Fibroblast of skin of abdomen (primary cell): ENCODE measurements around the gene GRM4.
"Not testable (repeated sequence)": the region's sequence is repeated elsewhere in the genome, so short reads cannot be mapped to it uniquely, and the experiment has no call there.

Source experiments
- DNase-seq: peaks from one replicate; pipeline ENCODE4 v3.0.0-alpha.2; 2013

The GRM4 gene

DNA sequence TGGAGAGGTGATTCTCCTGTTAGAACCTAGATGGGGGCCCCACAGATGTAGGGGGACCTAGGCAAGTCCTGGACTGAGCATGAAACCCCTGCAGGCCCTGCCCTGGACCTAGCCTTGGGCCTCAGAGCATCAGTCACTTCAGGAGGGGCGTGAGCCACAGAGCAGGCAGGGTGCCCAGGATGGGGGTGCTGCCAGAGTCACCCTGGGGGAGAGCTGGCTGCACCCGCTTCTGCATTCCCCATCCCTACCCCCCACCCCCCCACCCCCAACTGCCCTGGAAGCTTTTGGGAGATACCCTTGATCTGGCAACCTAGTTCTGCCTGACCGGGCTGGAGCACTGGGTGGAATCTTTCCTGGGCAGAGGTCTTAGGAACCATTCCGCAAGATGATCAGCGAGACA is 125.6 kb downstream of the GRM4 start:
- no peak for DNase-seq

GRCh38 chr6:34018961-34019606 is 126.8 kb downstream of the GRM4 start:
- no peak for DNase-seq

DNA sequence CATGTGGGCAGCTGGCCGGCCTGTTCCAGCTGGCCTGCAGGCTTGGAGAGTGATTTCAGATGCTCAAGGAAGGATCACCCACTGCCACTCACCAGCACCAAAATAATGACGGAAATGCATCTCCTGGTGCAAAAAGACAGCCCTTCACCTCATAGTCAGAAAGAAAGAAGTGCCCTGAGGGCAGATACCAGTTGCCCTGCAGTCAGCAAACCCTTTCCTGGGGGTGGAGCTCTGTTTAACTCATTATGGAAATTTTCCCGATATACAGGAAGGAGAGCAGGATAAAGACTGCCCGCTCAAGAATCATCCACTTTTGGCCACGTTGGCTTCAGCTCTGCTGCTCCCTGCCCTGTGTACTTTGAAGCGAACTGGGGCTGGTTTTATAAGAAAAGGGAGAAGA is 127.9 kb downstream of the GRM4 start:
- no peak for DNase-seq

DNA sequence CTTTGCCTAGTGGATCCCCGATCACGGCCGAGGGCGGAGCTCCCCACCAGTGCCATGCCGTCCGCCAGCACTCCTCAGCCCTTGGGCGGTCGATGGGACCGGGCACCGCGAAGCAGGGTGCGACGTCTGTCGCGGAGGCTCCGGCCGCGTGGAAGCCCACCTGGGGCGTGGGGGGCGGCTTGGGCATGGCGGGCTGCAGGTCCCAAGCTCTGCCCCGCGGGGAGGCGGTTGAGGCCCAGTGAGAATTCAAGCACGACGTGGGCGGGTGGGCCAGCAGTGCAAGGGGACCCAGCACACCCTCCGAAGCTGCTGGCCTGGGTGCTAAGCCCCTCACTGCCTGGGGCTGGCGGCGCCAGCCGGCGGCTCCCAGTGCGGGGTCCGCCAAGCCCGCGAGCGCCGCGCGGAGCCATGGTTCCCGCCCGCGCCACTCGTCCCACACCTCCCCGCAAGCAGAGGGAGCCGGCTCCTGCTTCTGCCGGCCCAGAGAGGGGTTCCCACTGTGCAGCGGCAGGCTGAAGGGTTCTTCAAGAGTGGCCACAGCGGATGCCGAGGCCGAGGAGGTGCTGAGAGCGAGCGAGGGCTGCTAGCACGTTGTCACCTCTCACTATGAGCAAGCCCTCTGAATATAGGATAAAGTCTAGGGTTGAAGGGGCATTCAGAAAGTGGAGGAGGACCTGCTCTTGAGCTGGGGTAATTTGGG is 128.6 kb downstream of the GRM4 start:
- DNase-seq, result no peak

DNA sequence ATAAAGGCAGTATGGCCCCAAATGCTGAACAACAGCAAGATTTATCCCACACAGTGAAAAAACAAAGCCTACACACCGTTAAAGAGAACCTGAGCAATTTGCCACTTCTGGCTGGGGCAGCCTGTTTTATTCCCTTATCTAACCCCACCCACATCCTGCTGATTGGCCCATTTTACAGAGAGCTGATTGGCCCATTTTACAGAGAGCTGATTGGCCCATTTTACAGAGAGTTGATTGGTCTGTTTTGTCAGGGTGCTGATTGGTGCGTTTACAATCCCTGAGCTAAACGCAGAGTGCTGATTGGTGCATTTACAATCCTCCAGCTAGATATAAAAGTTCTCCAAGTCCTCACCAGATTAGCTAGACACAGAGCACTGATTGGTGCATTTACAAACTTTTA is 129.3 kb downstream of the GRM4 start:
- not testable (repeated sequence) for DNase-seq

DNA sequence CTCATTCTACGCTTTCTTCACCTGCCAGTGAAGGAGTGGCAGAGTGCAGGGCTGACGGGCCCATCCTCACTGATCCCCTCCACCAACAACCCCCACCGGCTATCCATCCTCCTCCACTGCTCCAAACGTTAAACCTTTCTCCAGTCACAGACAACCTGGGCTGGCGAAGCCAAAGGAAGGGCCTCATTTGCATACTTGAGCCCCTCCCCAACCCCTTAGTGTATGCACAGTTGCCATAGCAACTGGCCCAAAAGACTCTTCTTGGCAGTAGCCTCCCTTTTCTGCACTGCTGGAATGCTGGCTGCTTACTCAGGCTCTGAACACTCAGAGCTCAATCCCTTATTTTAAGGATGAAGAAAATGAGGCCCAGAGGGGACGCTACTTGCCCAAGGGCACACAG is 130.3 kb downstream of the GRM4 start:
- no peak for DNase-seq

GRCh38 chr6:34011264-34011663 is 134.6 kb downstream of the GRM4 start:
- DNase-seq, result no peak

DNA sequence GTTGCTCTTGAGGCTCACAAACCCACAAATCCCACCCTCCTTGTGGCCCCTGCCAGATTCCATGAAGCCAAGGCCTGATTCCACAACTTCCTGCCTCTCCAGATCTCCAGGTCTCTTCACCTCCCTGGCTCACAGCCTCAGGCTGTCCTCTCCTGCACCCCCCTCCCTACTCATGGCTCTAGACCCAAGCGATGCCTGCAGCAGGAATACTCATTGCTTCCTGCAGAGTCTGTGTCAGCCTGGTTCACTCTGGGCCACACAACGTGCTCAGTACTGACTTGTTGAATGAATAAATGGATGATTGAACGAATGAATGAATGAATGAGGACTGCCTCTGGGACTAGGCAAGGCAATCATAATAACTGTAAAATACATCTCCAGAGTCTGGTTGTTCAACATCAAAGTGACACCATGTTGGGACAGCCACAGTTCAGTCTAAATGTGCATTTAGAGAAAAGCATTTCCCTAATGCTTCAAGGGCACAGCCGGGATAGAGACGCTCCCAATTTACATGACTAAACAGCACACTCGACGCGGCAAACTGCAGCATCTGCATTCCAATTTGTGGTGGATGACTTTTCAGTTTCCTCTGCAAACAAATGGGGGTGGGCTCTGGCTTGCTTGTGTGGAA is 139.9 kb downstream of the GRM4 start:
- no peak for DNase-seq

- DNase-seq, result no peak
Measured at GRCh38 chr6:34004706-34005105, 141.2 kb downstream of the GRM4 start.

DNA sequence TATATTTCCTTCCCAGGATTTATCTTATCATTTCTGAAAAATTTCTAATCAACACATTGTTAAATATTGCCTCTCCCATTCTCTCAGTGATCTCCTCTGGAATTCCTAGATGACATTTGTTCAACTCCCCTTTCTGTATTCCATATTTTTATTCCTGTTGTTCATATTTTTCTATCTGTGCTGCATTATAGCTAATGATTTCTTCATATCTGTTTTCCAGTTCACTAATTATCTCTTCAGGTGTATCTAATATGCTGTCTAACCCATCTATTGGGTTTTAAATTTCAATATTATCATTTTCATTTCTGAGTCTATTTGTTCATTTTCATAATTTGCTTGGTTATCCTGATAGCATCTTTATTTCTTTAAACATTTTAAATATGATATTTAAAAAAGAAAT is 141.9 kb downstream of the GRM4 start:
- DNase-seq, result no peak

DNA sequence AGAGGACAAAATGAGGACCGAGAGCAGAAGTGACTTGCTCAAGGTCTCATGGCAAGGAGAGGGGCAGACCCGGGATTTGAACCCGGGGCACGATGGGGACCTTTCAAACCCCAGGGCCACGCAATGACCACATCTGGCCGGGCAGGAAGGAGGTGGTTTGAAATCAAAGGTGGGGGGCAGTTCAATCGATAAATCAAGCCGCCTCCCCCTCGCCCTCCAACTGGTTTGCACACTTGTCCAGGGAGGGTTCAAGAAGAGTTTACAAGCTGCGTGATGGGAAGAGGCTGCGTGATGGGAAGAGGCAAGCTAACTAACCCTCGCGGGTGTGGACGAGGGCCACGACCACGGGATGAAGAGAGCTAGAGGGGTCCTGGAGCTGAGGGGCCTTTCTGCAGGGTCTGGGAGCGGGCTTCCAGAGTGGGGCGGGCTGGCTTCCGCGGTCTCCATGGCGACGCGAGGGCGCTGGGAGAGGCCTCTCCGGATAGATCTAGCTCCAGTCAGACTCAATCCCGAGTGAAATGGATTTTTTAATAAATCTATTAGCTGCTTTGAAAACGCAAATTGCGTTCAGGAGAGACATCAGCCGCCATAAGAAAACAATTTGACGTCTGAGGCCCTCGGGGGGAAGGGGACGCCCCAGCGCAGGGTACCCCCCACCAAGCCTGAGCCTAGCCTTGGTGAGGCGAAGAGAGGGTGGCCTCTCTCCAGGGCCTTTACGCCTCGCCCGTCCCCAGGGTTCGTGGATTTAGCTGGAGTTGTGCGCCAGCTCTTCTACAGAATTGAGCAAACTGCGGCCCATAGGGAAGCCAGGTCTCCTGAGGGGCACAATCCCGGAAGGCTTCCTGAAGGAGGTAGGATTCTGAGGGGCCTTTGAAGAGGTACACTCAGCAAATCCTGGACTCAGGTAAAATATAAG is 143.9 kb downstream of the GRM4 start:
- no peak for DNase-seq

GRCh38 chr6:34000281-34000680 is 145.6 kb downstream of the GRM4 start:
- no peak for DNase-seq

- DNase-seq, result no peak
Measured at GRCh38 chr6:33999567-33999966, 146.3 kb downstream of the GRM4 start.

DNA sequence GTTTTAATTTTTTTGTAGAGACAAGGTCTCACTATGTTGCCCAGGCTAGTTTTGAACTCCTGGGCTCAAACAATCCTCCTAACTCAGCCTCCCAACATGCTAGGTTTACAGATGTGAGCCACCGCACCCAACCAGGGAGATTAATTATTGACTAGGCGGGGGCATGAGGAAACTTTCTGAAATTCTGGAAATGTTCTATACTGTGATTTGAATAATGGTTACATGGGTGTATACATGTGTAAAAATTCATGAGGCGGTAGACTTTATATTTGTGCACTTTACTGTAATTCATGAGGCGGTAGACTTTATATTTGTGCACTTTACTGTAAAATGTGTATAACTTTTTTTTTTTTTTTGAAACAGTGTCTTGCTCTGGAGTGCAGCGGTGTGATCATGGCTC is 147.2 kb downstream of the GRM4 start:
- DNase-seq, result no peak

DNA sequence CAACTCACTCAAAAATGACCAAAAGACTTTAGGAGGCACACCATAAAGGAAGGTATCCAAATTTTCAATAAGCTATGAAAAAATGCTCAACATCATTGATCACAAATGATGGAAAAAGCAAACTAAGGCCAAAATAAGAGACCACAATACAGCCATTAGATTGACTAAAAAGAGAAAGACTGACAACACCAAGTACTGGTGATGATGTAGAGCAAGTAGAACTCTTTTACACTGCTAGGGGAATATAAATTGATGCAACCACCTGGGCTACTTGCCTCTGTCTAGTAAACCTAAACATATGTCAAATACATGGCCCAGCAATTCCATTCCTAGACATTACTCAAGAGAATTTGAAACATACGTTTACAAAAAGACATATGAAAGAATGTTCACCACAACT is 148.6 kb downstream of the GRM4 start:
- no peak for DNase-seq

GRCh38 chr6:33996120-33996475 is 149.8 kb downstream of the GRM4 start:
- no peak for DNase-seq

- DNase-seq, result no peak
Measured at GRCh38 chr6:33995309-33996119, 150.4 kb downstream of the GRM4 start.

DNA sequence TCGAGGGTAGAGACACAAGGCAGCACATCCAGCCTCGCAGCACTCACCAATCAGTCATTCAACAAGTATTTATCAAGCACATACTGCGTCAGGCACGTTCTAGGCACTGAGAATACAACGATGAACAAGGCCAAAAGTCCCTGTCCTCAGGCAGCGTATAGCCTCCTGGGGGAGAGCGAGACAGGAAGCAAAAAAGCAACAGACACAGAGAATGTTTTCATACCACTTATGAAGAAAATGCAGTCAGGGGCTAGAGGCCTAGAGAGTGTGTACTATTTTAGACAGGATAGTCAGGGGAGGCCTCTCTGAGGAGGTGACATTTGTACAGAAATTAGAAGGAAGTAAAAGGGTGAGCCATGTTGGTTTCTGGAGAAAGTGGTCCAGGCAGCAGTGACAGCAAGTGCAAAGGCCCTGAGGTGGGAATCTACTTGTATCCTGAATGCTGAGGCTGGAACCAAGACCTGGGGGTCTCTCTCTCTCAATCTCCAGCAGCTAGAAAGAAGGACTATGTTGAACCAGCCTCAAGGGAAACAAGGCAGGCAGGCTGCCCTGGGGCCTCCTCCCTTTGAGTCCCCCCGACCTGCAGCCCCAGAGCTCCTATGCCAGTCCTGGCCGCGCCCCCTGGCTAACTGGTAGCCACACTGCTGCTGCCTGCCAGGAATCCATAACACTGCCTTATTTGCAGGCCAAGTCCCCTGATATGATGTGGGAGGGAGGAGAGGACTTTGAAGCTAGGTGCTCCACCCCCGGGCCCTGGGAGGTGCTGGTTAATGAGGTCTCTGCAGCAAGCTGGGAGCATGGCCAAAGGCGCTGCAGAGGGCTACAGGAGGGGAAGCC is 151.2 kb downstream of the GRM4 start:
- no peak for DNase-seq

DNA sequence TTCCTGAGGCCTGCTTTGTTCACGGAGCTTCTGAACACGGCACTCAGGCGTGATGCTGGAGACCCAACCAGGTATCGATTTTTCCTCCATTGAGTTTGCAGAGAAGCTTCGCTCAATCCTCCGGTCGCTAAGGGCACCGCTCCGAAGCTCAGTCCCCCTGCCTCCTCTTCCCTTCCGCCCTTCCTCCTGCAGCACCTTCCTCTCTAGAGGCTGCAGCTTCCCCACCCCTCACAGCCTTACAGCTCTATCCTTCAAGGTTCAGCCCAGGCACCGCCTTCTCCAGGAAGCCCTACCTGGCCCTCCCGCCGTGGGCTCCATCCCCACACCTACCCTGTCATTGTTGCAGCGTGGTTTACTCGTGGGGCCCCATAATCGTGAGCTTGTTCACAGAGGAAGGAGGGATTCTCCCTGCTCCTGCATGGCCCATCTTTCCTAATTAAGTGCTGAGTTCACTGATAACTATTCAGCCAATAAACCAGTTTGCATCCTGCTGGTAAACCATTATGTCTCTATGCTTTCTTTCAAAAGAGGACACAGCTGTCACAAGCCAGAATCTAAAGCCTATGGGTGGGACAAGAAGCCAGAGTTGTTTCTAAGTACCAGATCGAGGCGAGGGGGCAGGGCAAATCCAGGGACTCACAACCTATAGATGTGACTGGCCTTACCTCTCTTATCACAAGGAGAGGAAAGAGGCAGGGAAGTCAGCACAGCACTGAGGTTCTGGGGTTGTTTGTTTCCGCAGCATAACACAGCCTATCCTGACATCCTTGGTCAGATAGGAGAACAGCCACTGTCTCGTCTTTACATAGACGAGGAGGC is 152.0 kb downstream of the GRM4 start:
- DNase-seq, result no peak

GRCh38 chr6:33993091-33993490 is 152.8 kb downstream of the GRM4 start:
- DNase-seq, result no peak
